H1 (cell line): ENCODE results near the gene MSH2. TPM values are rescaled to one million over a fixed set of nuclear protein-coding genes. Genes with fewer than 3 reads are reported as not detected.

Source experiments
- CTCF ChIA-PET: fragments of 300-600 bp; sonication (Branson Sonifier 250); formaldehyde crosslinking; loops from one replicate; lab custom pipeline; 2021; ENCODE audit not compliant: partially characterized antibody; lab: Charles Lee
- POLR2A ChIA-PET: fragments of 300-600 bp; sonication (Branson Sonifier 250); formaldehyde crosslinking; loops from one replicate; lab custom pipeline; 2021; ENCODE audit warnings: inconsistent platforms; ENCODE audit not compliant: partially characterized antibody; lab: Charles Lee
- DNase-seq, 2 experiments: peaks; one replicate each; pipeline versions ENCODE4 v3.0.0 to v3.0.0-alpha.2; 2010 to 2022; ENCODE audit warnings: low spot score in 2 of 2, low read depth in 1 of 2, mixed read lengths in 1 of 2
- FAIRE-seq: peaks from 2 replicates; lab custom pipeline; 2011; peaks lifted over from hg19 to GRCh38; lab: Jason Lieb, UNC
- H2AFZ ChIP-seq: 2 replicates; pipeline ENCODE4 v1.8.1; 2012; ENCODE audit warnings: low read length, inconsistent platforms
- H2AK5ac ChIP-seq: 2 replicates; pipeline ENCODE4 v1.6.1; 2013; ENCODE audit warnings: low read depth, low read length
- H2BK120ac ChIP-seq: replicated peaks from 2 replicates; pipeline ENCODE3; 2013; ENCODE audit warnings: low read depth, low read length, inconsistent platforms
- H2BK12ac ChIP-seq: 2 replicates; pipeline ENCODE4 v1.6.1; 2013; ENCODE audit warnings: low read depth, low read length
- H2BK15ac ChIP-seq: 2 replicates; pipeline ENCODE4 v1.6.1; 2013; ENCODE audit warnings: low read length
- H2BK20ac ChIP-seq: 2 replicates; pipeline ENCODE4 v1.6.1; 2013; ENCODE audit warnings: low read length
- H2BK5ac ChIP-seq: 2 replicates; pipeline ENCODE4 v1.6.1; 2013; ENCODE audit warnings: low read depth, low read length
- H3K14ac ChIP-seq: 2 replicates; pipeline ENCODE4 v1.6.1; 2013; ENCODE audit warnings: inconsistent platforms; ENCODE audit not compliant: insufficient read length
- H3K18ac ChIP-seq: 2 replicates; pipeline ENCODE4 v1.6.1; 2013; ENCODE audit warnings: low read length; ENCODE audit errors: extremely low read depth
- H3K23ac ChIP-seq: 2 replicates; pipeline ENCODE4 v1.6.1; 2013; ENCODE audit warnings: inconsistent platforms; ENCODE audit not compliant: insufficient read length
- H3K23me2 ChIP-seq: 2 replicates; pipeline ENCODE4 v1.6.1; 2013; ENCODE audit warnings: low read depth, low read length
- H3K27ac ChIP-seq: 2 replicates; pipeline ENCODE4 v1.6.1; 2011; ENCODE audit warnings: low read depth, low read length, inconsistent platforms
- H3K27me3 ChIP-seq, 4 experiments: replicated peaks in 1 of 4; 1 replicate in 1 of 4; 2 replicates in 3 of 4; pipeline versions ENCODE4 v1.6.1 to v1.8.1; 2011 to 2013; ENCODE audit warnings: low read length in 3 of 4, mild to moderate bottlenecking in 3 of 4, inconsistent platforms in 2 of 4, mixed read lengths in 2 of 4, moderate library complexity in 1 of 4; ENCODE audit not compliant: control insufficient read depth in 3 of 4, insufficient read depth in 3 of 4; ENCODE audit errors: extremely low read depth in 1 of 4
- H3K36me3 ChIP-seq, 4 experiments: 2 replicates each; pipeline versions ENCODE4 v1.6.1 to v1.8.1; 2011 to 2013; ENCODE audit warnings: mild to moderate bottlenecking in 4 of 4, low read length in 3 of 4, moderate library complexity in 2 of 4, control low read depth in 1 of 4, inconsistent platforms in 1 of 4; ENCODE audit not compliant: insufficient read depth in 4 of 4, control insufficient read depth in 2 of 4
- H3K4ac ChIP-seq: replicated peaks from 2 replicates; pipeline ENCODE3; 2013; ENCODE audit warnings: low read length, low read depth, mixed read lengths, inconsistent platforms; ENCODE audit not compliant: insufficient read length
- H3K4me1 ChIP-seq, 4 experiments: replicated peaks in 1 of 4; 1 replicate in 1 of 4; 2 replicates in 3 of 4; pipeline versions ENCODE4 v1.6.1 to v1.8.1; 2011 to 2013; ENCODE audit warnings: low read length in 3 of 4, inconsistent platforms in 2 of 4, mixed read lengths in 1 of 4; ENCODE audit not compliant: insufficient read depth in 4 of 4, control insufficient read depth in 3 of 4
- H3K4me2 ChIP-seq, 2 experiments: 2 replicates each; pipeline versions ENCODE4 v1.6.1 to v1.8.1; 2011 to 2013; ENCODE audit warnings: low read depth in 2 of 2, low read length in 2 of 2, control low read depth in 1 of 2, inconsistent platforms in 1 of 2, mild to moderate bottlenecking in 1 of 2; ENCODE audit not compliant: insufficient read depth in 1 of 2
- H3K4me3 ChIP-seq, 4 experiments: fragments of 200-600, 300-600 bp in 1 of 4; sonication (generic), shearing (Covaris generic), sonication (Bioruptor Twin) in 1 of 4; 2 replicates each; pipeline versions ENCODE4 v1.5.1 to v1.8.1; 2011 to 2016; ENCODE audit warnings: low read length in 4 of 4, low read depth in 3 of 4, control low read depth in 2 of 4, inconsistent platforms in 2 of 4, mild to moderate bottlenecking in 2 of 4, mixed read lengths in 1 of 4, moderate library complexity in 1 of 4; ENCODE audit not compliant: insufficient read depth in 2 of 4; ENCODE audit errors: extremely low read depth in 1 of 4
- H3K56ac ChIP-seq: replicated peaks from 2 replicates; pipeline ENCODE3; 2013; ENCODE audit warnings: low read depth, mild to moderate bottlenecking, mixed read lengths, low read length, inconsistent platforms; ENCODE audit not compliant: insufficient read length
- H3K79me1 ChIP-seq: 2 replicates; pipeline ENCODE4 v1.6.1; 2013; ENCODE audit warnings: low read depth, low read length, control low read depth
- H3K79me2 ChIP-seq, 2 experiments: 2 replicates each; pipeline versions ENCODE4 v1.6.1 to v1.8.1; 2012 to 2013; ENCODE audit warnings: low read length in 2 of 2, mild to moderate bottlenecking in 2 of 2, inconsistent platforms in 1 of 2; ENCODE audit not compliant: insufficient read depth in 2 of 2, control insufficient read depth in 1 of 2
- H3K9ac ChIP-seq, 4 experiments: replicated peaks in 1 of 4; 1 replicate in 1 of 4; 2 replicates in 3 of 4; pipeline versions ENCODE4 v1.6.1 to v1.8.1; 2011 to 2013; ENCODE audit warnings: low read depth in 3 of 4, low read length in 3 of 4, control low read depth in 2 of 4, mild to moderate bottlenecking in 2 of 4, moderate library complexity in 2 of 4, inconsistent platforms in 1 of 4; ENCODE audit errors: extremely low read depth in 1 of 4
- H3K9me3 ChIP-seq, 2 experiments: 2 replicates each; pipeline versions ENCODE4 v1.6.1 to v1.8.1; 2012 to 2013; ENCODE audit warnings: mild to moderate bottlenecking in 2 of 2, moderate library complexity in 2 of 2, control low read depth in 1 of 2, inconsistent platforms in 1 of 2, low read depth in 1 of 2, low read length in 1 of 2, mixed read lengths in 1 of 2; ENCODE audit not compliant: insufficient read depth in 2 of 2
- H4K20me1 ChIP-seq, 2 experiments: replicated peaks in 1 of 2; 2 replicates each; pipeline versions ENCODE3 to v1.8.1; 2011 to 2013; ENCODE audit warnings: inconsistent platforms in 2 of 2, low read length in 2 of 2, mild to moderate bottlenecking in 1 of 2; ENCODE audit not compliant: insufficient read depth in 2 of 2, control insufficient read depth in 1 of 2
- H4K5ac ChIP-seq: 2 replicates; pipeline ENCODE4 v1.6.1; 2013; ENCODE audit warnings: low read length, low read depth, mixed read lengths, inconsistent platforms; ENCODE audit not compliant: insufficient read length
- H4K8ac ChIP-seq: 2 replicates; pipeline ENCODE4 v1.8.0; 2013; ENCODE audit warnings: mild to moderate bottlenecking, moderate library complexity, low read length, inconsistent platforms; ENCODE audit not compliant: insufficient read depth; ENCODE audit errors: extremely low read depth
- H4K91ac ChIP-seq: replicated peaks from 2 replicates; pipeline ENCODE3; 2013; ENCODE audit warnings: low read length, mixed read lengths, inconsistent platforms; ENCODE audit not compliant: insufficient read length
- ASH2L ChIP-seq: fragments of 200-600, 300-600 bp; sonication (generic); IDR thresholded peaks from one replicate; pipeline ENCODE4 v1.7.1; 2017; ENCODE audit warnings: low read length
- CBX5 ChIP-seq: fragments of 300-800, 300-1000 bp; sonication (generic); IDR thresholded peaks from 2 replicates; pipeline ENCODE4 v1.7.1; 2016; ENCODE audit warnings: antibody characterized with exemption, low read length, low read depth
- CHD2 ChIP-seq: IDR thresholded peaks from 2 replicates; pipeline ENCODE4 v1.6.1; 2012; ENCODE audit warnings: low read length, improper control_type of control experiment
- CREB1 ChIP-seq: IDR thresholded peaks from 2 replicates; pipeline ENCODE4 v1.6.1; 2012; ENCODE audit warnings: inconsistent platforms
- CTCF ChIP-seq, 3 experiments: IDR thresholded peaks; 1 replicate in 2 of 3; 2 replicates in 1 of 3; pipeline versions ENCODE4 v1.5.1 to v1.6.1; 2011; ENCODE audit warnings: low read length in 3 of 3, mild to moderate bottlenecking in 3 of 3, inconsistent platforms in 2 of 3, low read depth in 1 of 3, moderate library complexity in 1 of 3; ENCODE audit not compliant: insufficient read depth in 1 of 3; ENCODE audit errors: control extremely low read depth in 1 of 3
- JUND ChIP-seq: IDR thresholded peaks from 2 replicates; pipeline ENCODE4 v1.6.1; 2011; ENCODE audit warnings: mild to moderate bottlenecking, improper control_type of control experiment, low read length
- KDM5A ChIP-seq: fragments of 200-600 bp; IDR thresholded peaks from 2 replicates; pipeline ENCODE4 v1.7.1; 2012; ENCODE audit warnings: mild to moderate bottlenecking, low read length, inconsistent platforms, mixed read lengths
- RNF2 ChIP-seq: fragments of 200-900, 300-1000 bp; sonication (generic); IDR thresholded peaks from 2 replicates; pipeline ENCODE4 v1.7.1; 2016; ENCODE audit warnings: borderline replicate concordance, low read depth, mild to moderate bottlenecking, antibody characterized with exemption, low read length; ENCODE audit not compliant: poor library complexity, severe bottlenecking; ENCODE audit errors: missing control alignments
- SRF ChIP-seq: IDR thresholded peaks from 2 replicates; pipeline ENCODE4 v1.6.1; 2011; ENCODE audit warnings: mild to moderate bottlenecking, low read depth, low read length, moderate library complexity
- WGBS, 2 experiments: shearing (Covaris generic) in 1 of 2; methylation state at CpG; one replicate each; pipeline versions ENCODE4 v1.1.6 to v1.1.7; 2013 to 2015; ENCODE audit warnings: low lambda C conversion rate in 2 of 2, mixed read lengths in 2 of 2, inconsistent platforms in 1 of 2, low coverage in 1 of 2, missing lambda C conversion rate in 1 of 2; ENCODE audit not compliant: insufficient replicate concordance in 2 of 2, insufficient coverage in 1 of 2, insufficient read length in 1 of 2; ENCODE audit errors: extremely low coverage in 1 of 2, missing lambda C conversion rate in 1 of 2; 5-methylcytosine and 5-hydroxymethylcytosine counted together
- polyA plus RNA-seq, 7 experiments: library from polyadenylated mRNA; depleted of rRNA in 3 of 7; stranded (reverse) in 5 of 7; unstranded in 2 of 7; fragments of >200 nt in 5 of 7; fragments of 200-250 nt in 2 of 7; gene quantifications; 1 replicate in 5 of 7; 2 replicates in 1 of 7; 4 replicates in 1 of 7; pipeline versions ENCODE4 v1.2.1 to v1.2.3, GENCODE V29; 2011 to 2013; ENCODE audit warnings: missing spikeins in 2 of 7, mixed read lengths in 2 of 7
- total RNA-seq: library from RNA; stranded (reverse); fragmentation: NEBNext Ultra II Directional; extraction: Animal tissue kit (Norgen Biotek cat#: 25700); gene quantifications from 2 replicates; pipeline ENCODE4 v1.2.1, GENCODE V29; 2021

The MSH2 gene
- total and polyA plus RNA-seq, 2 of the 8 experiments (the other 6 are each of a cell fraction or from before 2014, with no cell fraction given) = 64.1 to 228 TPM

- DNase-seq (no peak), FAIRE-seq (no peak)
- H2AK5ac ChIP-seq = no peak overlapping the region
- no peak overlapping the region for H2BK20ac ChIP-seq
- H3K4me2 ChIP-seq = no peak overlapping the region
- H2BK5ac ChIP-seq = no peak overlapping the region
- CTCF ChIA-PET = interaction anchor here (0.8 kb wide), 1 partner anchor 9 kb away, joined by 3 read pairs; no protein-coding TSS in a partner anchor
- POLR2A ChIA-PET = interaction anchor here (2.0 kb wide), 1 partner anchor 12 kb away, joined by 5 read pairs; no protein-coding TSS in a partner anchor
- no peaks in the 10 kb centered on the region; a peak in 2 of 8 replicates for H3K36me3 ChIP-seq
- H2BK12ac ChIP-seq = no peak overlapping the region
- no peak overlapping the region for H4K91ac ChIP-seq
- H3K27me3 ChIP-seq = no peaks in the 10 kb centered on the region
- no peaks in the 10 kb centered on the region for H3K23me2 ChIP-seq
- H3K18ac ChIP-seq = no peak overlapping the region; the same call in 1 of the 2 replicates
- H3K9ac ChIP-seq = no peak overlapping the region
- no peak overlapping the region for H4K8ac ChIP-seq
- H4K20me1 ChIP-seq = peaks cover 0 to 5% of the 10 kb centered on the region in 2 experiments
- peaks cover 0 to 13% (median 6%) of the 10 kb centered on the region in 4 experiments; a peak in 5 of 7 replicates for H3K4me1 ChIP-seq
- H2AFZ ChIP-seq = no peak overlapping the region
- H3K4me3 ChIP-seq = no peak overlapping the region
- no peak overlapping the region for H4K5ac ChIP-seq
- no peaks in the 10 kb centered on the region for H3K9me3 ChIP-seq
- no peaks in the 10 kb centered on the region for H3K79me1 ChIP-seq
- H3K23ac ChIP-seq = no peak overlapping the region
- H3K27ac ChIP-seq = no peak overlapping the region
- no peak overlapping the region for H2BK15ac ChIP-seq
- H3K79me2 ChIP-seq = no peaks in the 10 kb centered on the region
- no peak overlapping the region for H3K14ac ChIP-seq
- H3K4ac ChIP-seq = no peak overlapping the region
- 94% methylated on average over 5 of the region's 5 CpGs; no CpG with 5 or more reads in 1 of the 2 experiments for WGBS, 2 experiments
- no peak overlapping the region for H3K56ac ChIP-seq
- H2BK120ac ChIP-seq = no peak overlapping the region
- TF ChIP-seq RNF2 (no peak), ASH2L (no peak), SRF (no peak), CBX5 (no peak), JUND (no peak), CHD2 (no peak), CREB1 (no peak), CTCF (IDR thresholded peaks at IDR 0.05; ENCODE audit: control extremely low read depth in 1 of 3, insufficient read depth in 1 of 3, low read depth in 1 of 3, low read length in 3 of 3) (no peak), KDM5A (no peak)
Observed at GRCh38 chr2:47531378-47532042, 128.6 kb downstream of the MSH2 start.
